Astrocyte (in vitro differentiated cells and primary cell): Measurements from ENCODE around the gene SREBF2. TPM values are rescaled to one million over a fixed set of nuclear protein-coding genes. Genes with fewer than 3 reads are reported as not detected.

Source experiments
- DNase-seq: peaks from one replicate; pipeline ENCODE4 v3.0.0-alpha.2; 2010; ENCODE audit warnings: low read depth
- FAIRE-seq: peaks from 2 replicates; lab custom pipeline; 2011; peaks lifted over from hg19 to GRCh38; lab: Jason Lieb, UNC
- H2AFZ ChIP-seq: 2 replicates; pipeline ENCODE4 v1.6.0; 2012; ENCODE audit warnings: low read depth, low read length, inconsistent platforms
- H3K27ac ChIP-seq: 2 replicates; pipeline ENCODE4 v1.5.1; 2011; ENCODE audit warnings: low read depth, low read length, inconsistent platforms
- H3K27me3 ChIP-seq: 2 replicates; pipeline ENCODE4 v1.6.0; 2011; ENCODE audit warnings: low read length, inconsistent platforms; ENCODE audit not compliant: insufficient read depth
- H3K36me3 ChIP-seq: 2 replicates; pipeline ENCODE4 v1.5.1; 2011; ENCODE audit warnings: low read length, inconsistent platforms; ENCODE audit not compliant: insufficient read depth
- H3K4me1 ChIP-seq: 2 replicates; pipeline ENCODE4 v1.5.1; 2011; ENCODE audit warnings: low read length, inconsistent platforms; ENCODE audit not compliant: insufficient read depth
- H3K4me2 ChIP-seq: 2 replicates; pipeline ENCODE4 v1.6.0; 2012; ENCODE audit warnings: low read length, inconsistent platforms
- H3K4me3 ChIP-seq: 2 replicates; pipeline ENCODE4 v1.5.1; 2011; ENCODE audit warnings: low read depth, mild to moderate bottlenecking, low read length, inconsistent platforms; ENCODE audit not compliant: insufficient read depth
- H3K79me2 ChIP-seq: 2 replicates; pipeline ENCODE4 v1.6.0; 2012; ENCODE audit warnings: mild to moderate bottlenecking, low read length, inconsistent platforms; ENCODE audit not compliant: insufficient read depth
- H3K9ac ChIP-seq: 2 replicates; pipeline ENCODE4 v1.6.0; 2012; ENCODE audit warnings: mild to moderate bottlenecking, low read length, inconsistent platforms
- H3K9me3 ChIP-seq: 2 replicates; pipeline ENCODE4 v1.5.1; 2012; ENCODE audit warnings: low read depth, mild to moderate bottlenecking, low read length, inconsistent platforms; ENCODE audit not compliant: insufficient read depth
- H4K20me1 ChIP-seq: 2 replicates; pipeline ENCODE4 v1.6.0; 2012; ENCODE audit warnings: low read length, inconsistent platforms; ENCODE audit not compliant: insufficient read depth
- H3K27ac Mint-ChIP-seq: one replicate; pipeline ENCODE4 v1.8.0; 2021; ENCODE audit warnings: mild to moderate bottlenecking, mixed read lengths; ENCODE audit not compliant: unreplicated experiment
- H3K27me3 Mint-ChIP-seq: one replicate; pipeline ENCODE4 v1.8.0; 2021; ENCODE audit warnings: low read depth, mixed read lengths; ENCODE audit not compliant: unreplicated experiment
- H3K36me3 Mint-ChIP-seq: one replicate; pipeline ENCODE4 v1.8.0; 2021; ENCODE audit warnings: low read depth, mixed read lengths; ENCODE audit not compliant: unreplicated experiment
- H3K4me1 Mint-ChIP-seq: one replicate; pipeline ENCODE4 v1.8.0; 2021; ENCODE audit warnings: low read depth, mixed read lengths; ENCODE audit not compliant: unreplicated experiment
- H3K4me3 Mint-ChIP-seq: one replicate; pipeline ENCODE4 v1.8.0; 2021; ENCODE audit warnings: mild to moderate bottlenecking, moderate library complexity, mixed read lengths; ENCODE audit not compliant: unreplicated experiment
- H3K9me3 Mint-ChIP-seq: one replicate; pipeline ENCODE4 v1.8.0; 2021; ENCODE audit warnings: mild to moderate bottlenecking, mixed read lengths; ENCODE audit not compliant: unreplicated experiment
- CTCF ChIP-seq: IDR thresholded peaks from 2 replicates; pipeline ENCODE4 v1.5.1; 2011; ENCODE audit warnings: low read depth, mild to moderate bottlenecking, inconsistent platforms, low read length, moderate library complexity; ENCODE audit not compliant: insufficient read depth
- EZH2 ChIP-seq: IDR thresholded peaks from 2 replicates; pipeline ENCODE4 v1.6.1; 2012; ENCODE audit warnings: mild to moderate bottlenecking, low read length, inconsistent platforms; ENCODE audit not compliant: insufficient read depth
- total RNA-seq: library from RNA; stranded (reverse); gene quantifications from 2 replicates; pipeline ENCODE4 v1.2.1, GENCODE V29; 2021

Gene SREBF2
- total RNA-seq, 1 donor from 2014 or later: 83.9 TPM

- H3K4me1 ChIP-seq: peaks cover 9% of the 10 kb centered on the region
- H3K9me3 ChIP-seq: no peaks in the 10 kb centered on the region
- peaks cover 86% of the 10 kb centered on the region for H3K79me2 ChIP-seq
- H4K20me1 ChIP-seq: peaks cover 86% of the 10 kb centered on the region
- no peak overlapping the region for H3K4me3 ChIP-seq
- H3K4me1 Mint-ChIP-seq: peaks cover 17% of the 10 kb centered on the region
- TF ChIP-seq EZH2: no peak
- no peak for TF ChIP-seq CTCF
- no peak overlapping the region for H3K4me2 ChIP-seq
- no peak overlapping the region for H3K27ac ChIP-seq
- H2AFZ ChIP-seq: no peak overlapping the region
- FAIRE-seq: no peak
- H3K9ac ChIP-seq: no peak overlapping the region
- H3K27me3 ChIP-seq: no peaks in the 10 kb centered on the region
- no peak overlapping the region for H3K4me3 Mint-ChIP-seq
- no peaks in the 10 kb centered on the region for H3K27me3 Mint-ChIP-seq
- H3K27ac Mint-ChIP-seq: no peak overlapping the region
- peaks cover 16% of the 10 kb centered on the region for H3K36me3 ChIP-seq
- DNase-seq: no peak
- H3K9me3 Mint-ChIP-seq: no peaks in the 10 kb centered on the region
- peaks cover 15% of the 10 kb centered on the region for H3K36me3 Mint-ChIP-seq
Observed at GRCh38 chr22:41838842-41839618, 6.1 kb downstream of the SREBF2 start.

- Mint-ChIP-seq H3K36me3 (peaks cover 15% of the 10 kb centered on the region), H3K9me3 (no peaks in the 10 kb centered on the region), H3K4me3 (no peak overlapping the region), H3K4me1 (peaks cover 17% of the 10 kb centered on the region), H3K27me3 (no peaks in the 10 kb centered on the region), H3K27ac (no peak overlapping the region)
- H2AFZ ChIP-seq: no peak overlapping the region
- peaks cover 16% of the 10 kb centered on the region for H3K36me3 ChIP-seq
- H3K4me3 ChIP-seq: no peak overlapping the region
- H3K79me2 ChIP-seq: peaks cover 89% of the 10 kb centered on the region
- H3K27ac ChIP-seq: no peak overlapping the region
- no peak overlapping the region for H3K9ac ChIP-seq
- TF ChIP-seq EZH2: no peak
- TF ChIP-seq CTCF: no peak
- no peak overlapping the region for H3K4me2 ChIP-seq
- FAIRE-seq: no peak
- DNase-seq: no peak
- no peaks in the 10 kb centered on the region for H3K27me3 ChIP-seq
- H4K20me1 ChIP-seq: peaks cover 89% of the 10 kb centered on the region
- H3K4me1 ChIP-seq: no peaks in the 10 kb centered on the region
- no peaks in the 10 kb centered on the region for H3K9me3 ChIP-seq
Observed at GRCh38 chr22:41840216-41840615, 7.3 kb downstream of the SREBF2 start.
